Psoas muscle (tissue), 8 donors: ENCODE data around the gene ADAM8. TPM values are rescaled to one million over a fixed set of nuclear protein-coding genes. Genes with fewer than 3 reads are reported as not detected.
A peak's percentile ranks its signal among the peaks of the same experiment; 100 is the strongest.

Experiments used
- ATAC-seq, 4 donors: fragments of 200-7000 bp; cut with Tn5 transposase; one replicate each; pipeline ENCODE4 v1.9.1; 2020; ENCODE audit warnings: moderate library complexity in 3 of 4, mild to moderate bottlenecking in 2 of 4
- DNase-seq, 2 donors: peaks; one replicate each; pipeline ENCODE4 v3.0.0-alpha.2; 2020
- H3K27ac ChIP-seq: fragments of 200-600 bp; one replicate; pipeline ENCODE4 v1.8.0; 2022
- H3K27me3 ChIP-seq, 3 donors: fragments of 200-600 bp in 1 of 3; one replicate each; pipeline versions ENCODE4 v1.6.1 to v1.8.0; 2013 to 2022; ENCODE audit warnings: low read length in 2 of 3, mild to moderate bottlenecking in 2 of 3, moderate library complexity in 1 of 3; ENCODE audit not compliant: insufficient read depth in 3 of 3
- H3K36me3 ChIP-seq, 2 donors: fragments of 200-600 bp in 1 of 2; one replicate each; pipeline versions ENCODE4 v1.6.1 to v1.8.0; 2013 to 2022; ENCODE audit warnings: low read depth in 1 of 2, mild to moderate bottlenecking in 1 of 2, moderate library complexity in 1 of 2; ENCODE audit not compliant: insufficient read depth in 1 of 2
- H3K4me1 ChIP-seq: fragments of 200-600 bp; one replicate; pipeline ENCODE4 v1.8.0; 2022
- H3K4me3 ChIP-seq: fragments of 200-600 bp; one replicate; pipeline ENCODE4 v1.8.0; 2022; ENCODE audit warnings: mild to moderate bottlenecking
- H3K9me3 ChIP-seq: fragments of 200-600 bp; one replicate; pipeline ENCODE4 v1.8.0; 2022
- CTCF ChIP-seq: fragments of 200-600 bp; IDR thresholded peaks from one replicate; pipeline ENCODE4 v1.8.0; 2022; ENCODE audit warnings: antibody characterized with exemption
- WGBS, 3 donors: extraction: QIAGEN DNeasy Blood & Tissue Kit; methylation state at CpG; one replicate each; pipeline versions ENCODE4 v1.1.6 to v1.1.7; 2013; 5-methylcytosine and 5-hydroxymethylcytosine counted together
- intact Hi-C, 2 donors: fragments of 100-400 bp; cut with DNase I; formaldehyde crosslinking; loops; one replicate each; pipeline versions ENCODE4 v1.11.0 to v1.14.2; 2022
- polyA plus RNA-seq, 3 donors: library from polyadenylated mRNA; stranded (reverse); fragments of 200-250 nt; gene quantifications; one replicate each; pipeline ENCODE4 v1.2.3, GENCODE V29; 2013
- total RNA-seq, 4 donors: library from RNA; stranded (reverse); fragmentation: NEBNext Ultra II Directional in 2 of 4; extraction: Animal tissue kit (Norgen Biotek cat#: 25700) in 2 of 4; gene quantifications; one replicate each; pipeline versions ENCODE4 v1.2.1 to v1.2.4, GENCODE V29; 2021 to 2023
- donor health status: healthy with polysubstance abuse.
- donor health status: DM: no; HTN: no; CAD: no; lungs with moderate emphysema.
- donor health status: Bipolar disorder and iron deficiency.
- donor health status: healthy.
- donor health status: DM: yes; HTN: yes; CAD: no.
- donor health status: DM: no; HTN: no; CAD: no.
- donor health status: DM: no; HTN: no; CAD: no.
- donor health status: DM: yes; HTN: yes; CAD: no.

ADAM8 gene
- total and polyA plus RNA-seq, 7 donors: 0.21 to 2.8 (median 2.2) TPM

GRCh38 chr10:133299738-133300137, 23.1 kb upstream of the ADAM8 start:
- Histone ChIP-seq H3K27me3 (no peaks in the 10 kb centered on the region), H3K36me3 (peaks cover 17 to 76% of the 10 kb centered on the region in 2 donors), H3K4me1 (no peaks in the 10 kb centered on the region), H3K4me3 (no peak overlapping the region), H3K27ac (no peak overlapping the region), H3K9me3 (no peaks in the 10 kb centered on the region)
- ATAC-seq: no peak
- intact Hi-C loops: no loop called here
- no peak for DNase-seq
- WGBS, 3 donors: 94 to 96% (median 94%) methylated on average over 14 of the region's 14 CpGs
- no peak for TF ChIP-seq CTCF

GRCh38 chr10:133299224-133299623, 22.6 kb upstream of the ADAM8 start:
- no peaks in the 10 kb centered on the region for H3K27me3 ChIP-seq
- H3K9me3 ChIP-seq: no peaks in the 10 kb centered on the region
- no peak overlapping the region for H3K4me3 ChIP-seq
- no peak for ATAC-seq
- 89 to 92% (median 91%) methylated on average over 10 of the region's 10 CpGs for WGBS, 3 donors
- peaks cover 17 to 81% of the 10 kb centered on the region in 2 donors for H3K36me3 ChIP-seq
- TF ChIP-seq CTCF: no peak
- intact Hi-C loops: no loop called here
- DNase-seq: no peak
- H3K4me1 ChIP-seq: no peaks in the 10 kb centered on the region
- no peak overlapping the region for H3K27ac ChIP-seq

GRCh38 chr10:133298466-133298865, 21.8 kb upstream of the ADAM8 start:
- Histone ChIP-seq H3K27ac (no peak overlapping the region), H3K27me3 (no peaks in the 10 kb centered on the region), H3K36me3 (peaks cover 17 to 89% of the 10 kb centered on the region in 2 donors), H3K4me3 (no peak overlapping the region), H3K4me1 (no peaks in the 10 kb centered on the region), H3K9me3 (no peaks in the 10 kb centered on the region)
- ATAC-seq (no peak), DNase-seq (no peak)
- intact Hi-C loops: no loop called here
- 92 to 93% (median 92%) methylated on average over 14 of the region's 14 CpGs for WGBS, 3 donors
- TF ChIP-seq CTCF: no peak

GRCh38 chr10:133297504-133297903, 20.8 kb upstream of the ADAM8 start:
- peaks cover 17 to 97% of the 10 kb centered on the region in 2 donors for H3K36me3 ChIP-seq

More at GRCh38 chr10:133297504-133297903, 20.8 kb upstream of the ADAM8 start:
- Histone ChIP-seq H3K4me1 (no peaks in the 10 kb centered on the region), H3K9me3 (no peaks in the 10 kb centered on the region), H3K27me3 (no peaks in the 10 kb centered on the region), H3K4me3 (no peak overlapping the region), H3K27ac (no peak overlapping the region)
- ATAC-seq: no peak
- intact Hi-C loops: no loop called here
- DNase-seq: peak in 1 of 2 donors; percentile 15
- 93 to 94% (median 93%) methylated on average over 10 of the region's 10 CpGs for WGBS, 3 donors
- TF ChIP-seq CTCF: no peak
